K562 (cell line): ENCODE data around the gene PATL2. TPM values are rescaled to one million over a fixed set of nuclear protein-coding genes. Genes with fewer than 3 reads are reported as not detected.
A peak's percentile ranks its signal among the peaks of the same experiment; 100 is the strongest.

Experiments
- ARHGAP35 ChIP-seq: fragments of 450-650 bp; IDR thresholded peaks from 2 replicates; pipeline ENCODE4 v1.6.1; 2018; ENCODE audit not compliant: partially characterized antibody
- ARID1B ChIP-seq: fragments of 450-650 bp; IDR thresholded peaks from 2 replicates; pipeline ENCODE4 v1.6.1; 2016; ENCODE audit warnings: antibody characterized with exemption, mild to moderate bottlenecking, inconsistent platforms
- EP400 ChIP-seq: fragments of 450-650 bp; IDR thresholded peaks from 2 replicates; pipeline ENCODE4 v1.6.1; 2017; ENCODE audit warnings: antibody characterized with exemption, mild to moderate bottlenecking, moderate library complexity
- ETS2 ChIP-seq: IDR thresholded peaks from 2 replicates; pipeline ENCODE4 v1.6.1; 2016; ENCODE audit warnings: borderline replicate concordance, missing genetic modification characterization, mild to moderate bottlenecking, moderate library complexity, missing compliant biosample characterization; ENCODE audit not compliant: poor library complexity, severe bottlenecking
- GATAD2A ChIP-seq: fragments of 450-650 bp; IDR thresholded peaks from 2 replicates; pipeline ENCODE4 v1.6.1; 2017
- HDGF ChIP-seq: fragments of 450-650 bp; IDR thresholded peaks from 2 replicates; pipeline ENCODE4 v1.6.1; 2016
- HLTF ChIP-seq: fragments of 450-650 bp; IDR thresholded peaks from 2 replicates; pipeline ENCODE4 v1.6.1; 2016
- LARP7 ChIP-seq: fragments of 450-650 bp; IDR thresholded peaks from 2 replicates; pipeline ENCODE4 v1.6.1; 2016
- MTA2 ChIP-seq: fragments of 450-650 bp; IDR thresholded peaks from 2 replicates; pipeline ENCODE4 v1.6.1; 2016; ENCODE audit warnings: low read depth
- NCOA4 ChIP-seq: fragments of 450-650 bp; IDR thresholded peaks from 2 replicates; pipeline ENCODE4 v1.6.1; 2018; ENCODE audit warnings: mild to moderate bottlenecking; ENCODE audit not compliant: partially characterized antibody
- PHB2 ChIP-seq: fragments of 450-650 bp; IDR thresholded peaks from 2 replicates; pipeline ENCODE4 v1.6.1; 2017; ENCODE audit warnings: low read depth
- SMARCA5 ChIP-seq: fragments of 450-650 bp; IDR thresholded peaks from 2 replicates; pipeline ENCODE4 v1.6.1; 2016
- SPI1 ChIP-seq: IDR thresholded peaks from 2 replicates; pipeline ENCODE4 v1.6.1; 2011; ENCODE audit warnings: low read depth, low read length, control low read depth, borderline replicate concordance
- TOE1 ChIP-seq, 2 experiments: fragments of 450-650 bp in 1 of 2; sonication (generic) in 1 of 2; formaldehyde crosslinking in 1 of 2; IDR thresholded peaks; 2 replicates each; pipeline versions ENCODE4 v1.7.1 to v1.8.0; 2016 to 2022; ENCODE audit warnings: borderline replicate concordance in 2 of 2, mild to moderate bottlenecking in 2 of 2, antibody characterized with exemption in 1 of 2, inconsistent platforms in 1 of 2, low read depth in 1 of 2, missing genetic modification reagents in 1 of 2, moderate library complexity in 1 of 2
- ZNF589 ChIP-seq: fragments of 200-800 bp; sonication (Bioruptor generic); IDR thresholded peaks from 2 replicates; pipeline ENCODE4 v1.6.1; 2016; ENCODE audit warnings: low read depth, missing genetic modification characterization, missing compliant biosample characterization
- polyA plus RNA-seq, 8 experiments: library from polyadenylated mRNA; depleted of rRNA in 4 of 8; stranded (reverse) in 5 of 8; unstranded in 3 of 8; fragments of >200 nt; fragmentation: Nextera tagmentation in 2 of 8; fragmentation: Illumina TruSeq in 1 of 8; extraction: Ambion mirVana in 2 of 8; extraction: Trizol in 1 of 8; gene quantifications; 2 replicates each; pipeline versions ENCODE4 v1.2.1 to v1.2.3, GENCODE V29; 2011 to 2014; ENCODE audit warnings: inconsistent platforms in 1 of 8, missing spikeins in 1 of 8
- total RNA-seq, 7 experiments: library from RNA; depleted of rRNA in 6 of 7; stranded (reverse); fragments of >200 nt in 6 of 7; fragmentation: Illumina TruSeq in 2 of 7; extraction: Trizol in 2 of 7; gene quantifications; 2 replicates each; pipeline versions ENCODE4 v1.2.1 to v1.2.3, GENCODE V29; 2011 to 2021; ENCODE audit warnings: low replicate concordance in 1 of 7
- TF ChIP-seq, protein P1 (sequence below), 2 experiments: fragments of 450-650 bp; IDR thresholded peaks; 2 replicates each; pipeline ENCODE4 v1.6.1; 2018; ENCODE audit warnings: mild to moderate bottlenecking in 2 of 2, low read depth in 1 of 2; ENCODE audit not compliant: partially characterized antibody in 2 of 2
- TF ChIP-seq, protein P2 (sequence below), 2 experiments: IDR thresholded peaks; 2 replicates each; pipeline ENCODE4 v1.6.1; 2012; ENCODE audit warnings: improper control_type of control experiment in 2 of 2, low read depth in 2 of 2, low read length in 2 of 2, borderline replicate concordance in 1 of 2
- TF ChIP-seq, protein P3 (sequence below): fragments of 450-650 bp; IDR thresholded peaks from 2 replicates; pipeline ENCODE4 v1.6.1; 2016; ENCODE audit warnings: antibody characterized with exemption
- TF ChIP-seq, protein P4 (sequence below): IDR thresholded peaks from 2 replicates; pipeline ENCODE4 v1.6.1; 2016; ENCODE audit warnings: missing genetic modification characterization, missing compliant biosample characterization

Gene PATL2
- total and polyA plus RNA-seq, 9 of the 15 experiments (the other 6 are each of a cell fraction or from before 2014, with no cell fraction given), result 0.42 to 1.1 (median 0.86) TPM

DNA sequence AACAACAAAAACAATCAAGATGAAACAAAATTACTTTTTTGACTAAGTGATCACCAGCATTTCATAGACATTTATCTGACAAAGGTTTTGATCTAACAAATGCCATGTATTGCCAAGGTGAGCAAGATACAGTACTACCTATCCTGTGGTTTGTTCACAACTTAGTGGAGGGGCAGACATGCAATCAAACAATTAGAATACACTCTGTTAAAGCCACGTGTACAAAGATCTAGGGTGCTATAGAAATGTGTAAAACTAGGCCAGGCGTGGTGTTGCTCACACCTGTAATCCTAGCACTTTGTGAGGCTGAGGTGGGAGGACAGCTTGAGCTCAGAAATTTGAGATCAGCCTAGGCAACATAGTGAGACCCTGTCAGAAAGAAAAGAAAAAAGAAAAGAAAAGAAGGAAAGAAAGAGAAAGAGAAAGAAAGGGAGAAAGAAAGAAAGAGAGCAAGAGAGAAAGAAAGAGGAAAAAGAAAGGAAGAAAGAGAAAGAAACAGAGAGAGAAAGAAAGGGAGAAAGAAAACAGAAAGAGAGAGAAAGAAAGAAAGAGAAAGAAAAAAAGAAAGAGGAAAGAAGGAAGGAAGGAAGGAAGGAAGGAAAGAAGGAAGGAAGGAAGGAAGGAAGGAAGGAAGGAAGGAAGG, 23.8 kb upstream of the PATL2 start (continued):
- TF ChIP-seq, protein P1, sequence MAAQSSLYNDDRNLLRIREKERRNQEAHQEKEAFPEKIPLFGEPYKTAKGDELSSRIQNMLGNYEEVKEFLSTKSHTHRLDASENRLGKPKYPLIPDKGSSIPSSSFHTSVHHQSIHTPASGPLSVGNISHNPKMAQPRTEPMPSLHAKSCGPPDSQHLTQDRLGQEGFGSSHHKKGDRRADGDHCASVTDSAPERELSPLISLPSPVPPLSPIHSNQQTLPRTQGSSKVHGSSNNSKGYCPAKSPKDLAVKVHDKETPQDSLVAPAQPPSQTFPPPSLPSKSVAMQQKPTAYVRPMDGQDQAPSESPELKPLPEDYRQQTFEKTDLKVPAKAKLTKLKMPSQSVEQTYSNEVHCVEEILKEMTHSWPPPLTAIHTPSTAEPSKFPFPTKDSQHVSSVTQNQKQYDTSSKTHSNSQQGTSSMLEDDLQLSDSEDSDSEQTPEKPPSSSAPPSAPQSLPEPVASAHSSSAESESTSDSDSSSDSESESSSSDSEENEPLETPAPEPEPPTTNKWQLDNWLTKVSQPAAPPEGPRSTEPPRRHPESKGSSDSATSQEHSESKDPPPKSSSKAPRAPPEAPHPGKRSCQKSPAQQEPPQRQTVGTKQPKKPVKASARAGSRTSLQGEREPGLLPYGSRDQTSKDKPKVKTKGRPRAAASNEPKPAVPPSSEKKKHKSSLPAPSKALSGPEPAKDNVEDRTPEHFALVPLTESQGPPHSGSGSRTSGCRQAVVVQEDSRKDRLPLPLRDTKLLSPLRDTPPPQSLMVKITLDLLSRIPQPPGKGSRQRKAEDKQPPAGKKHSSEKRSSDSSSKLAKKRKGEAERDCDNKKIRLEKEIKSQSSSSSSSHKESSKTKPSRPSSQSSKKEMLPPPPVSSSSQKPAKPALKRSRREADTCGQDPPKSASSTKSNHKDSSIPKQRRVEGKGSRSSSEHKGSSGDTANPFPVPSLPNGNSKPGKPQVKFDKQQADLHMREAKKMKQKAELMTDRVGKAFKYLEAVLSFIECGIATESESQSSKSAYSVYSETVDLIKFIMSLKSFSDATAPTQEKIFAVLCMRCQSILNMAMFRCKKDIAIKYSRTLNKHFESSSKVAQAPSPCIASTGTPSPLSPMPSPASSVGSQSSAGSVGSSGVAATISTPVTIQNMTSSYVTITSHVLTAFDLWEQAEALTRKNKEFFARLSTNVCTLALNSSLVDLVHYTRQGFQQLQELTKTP (IDR thresholded peaks at IDR 0.05; ENCODE audit: low read depth in 1 of 2, partially characterized antibody in 2 of 2), result peak in 1 of 2 experiments; percentile 25
- TF ChIP-seq, protein P2, sequence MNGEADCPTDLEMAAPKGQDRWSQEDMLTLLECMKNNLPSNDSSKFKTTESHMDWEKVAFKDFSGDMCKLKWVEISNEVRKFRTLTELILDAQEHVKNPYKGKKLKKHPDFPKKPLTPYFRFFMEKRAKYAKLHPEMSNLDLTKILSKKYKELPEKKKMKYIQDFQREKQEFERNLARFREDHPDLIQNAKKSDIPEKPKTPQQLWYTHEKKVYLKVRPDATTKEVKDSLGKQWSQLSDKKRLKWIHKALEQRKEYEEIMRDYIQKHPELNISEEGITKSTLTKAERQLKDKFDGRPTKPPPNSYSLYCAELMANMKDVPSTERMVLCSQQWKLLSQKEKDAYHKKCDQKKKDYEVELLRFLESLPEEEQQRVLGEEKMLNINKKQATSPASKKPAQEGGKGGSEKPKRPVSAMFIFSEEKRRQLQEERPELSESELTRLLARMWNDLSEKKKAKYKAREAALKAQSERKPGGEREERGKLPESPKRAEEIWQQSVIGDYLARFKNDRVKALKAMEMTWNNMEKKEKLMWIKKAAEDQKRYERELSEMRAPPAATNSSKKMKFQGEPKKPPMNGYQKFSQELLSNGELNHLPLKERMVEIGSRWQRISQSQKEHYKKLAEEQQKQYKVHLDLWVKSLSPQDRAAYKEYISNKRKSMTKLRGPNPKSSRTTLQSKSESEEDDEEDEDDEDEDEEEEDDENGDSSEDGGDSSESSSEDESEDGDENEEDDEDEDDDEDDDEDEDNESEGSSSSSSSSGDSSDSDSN (IDR thresholded peaks at IDR 0.05; ENCODE audit: borderline replicate concordance in 1 of 2, low read depth in 2 of 2, low read length in 2 of 2), result no peak
- TF ChIP-seq TOE1 (IDR thresholded peaks at IDR 0.05; ENCODE audit: borderline replicate concordance) (peak; percentile 69), TOE1 (CRISPR knock-in tag; IDR thresholded peaks at IDR 0.05; ENCODE audit: borderline replicate concordance, low read depth) (no peak), ARHGAP35 (peak; percentile 47), HDGF (peak; percentile 58; the same call in 1 of the 2 replicates), EP400 (0 out of 2 replicates have a peak, but pooled peaks have one; percentile 51), PHB2 (peak; percentile 44; the same call in 1 of the 2 replicates), SMARCA5 (peak; percentile 75), NCOA4 (peak; percentile 22), ARID1B (no peak), SPI1 (no peak), GATAD2A (0 out of 2 replicates have a peak, but pooled peaks have one; percentile 57), HLTF (peak; percentile 91), LARP7 (peak; percentile 95), MTA2 (peak; percentile 47), ETS2 (tag) (no peak), ZNF589 (CRISPR knock-in tag) (0 out of 2 replicates have a peak, but pooled peaks have one; percentile 30)
- TF ChIP-seq, protein P3, sequence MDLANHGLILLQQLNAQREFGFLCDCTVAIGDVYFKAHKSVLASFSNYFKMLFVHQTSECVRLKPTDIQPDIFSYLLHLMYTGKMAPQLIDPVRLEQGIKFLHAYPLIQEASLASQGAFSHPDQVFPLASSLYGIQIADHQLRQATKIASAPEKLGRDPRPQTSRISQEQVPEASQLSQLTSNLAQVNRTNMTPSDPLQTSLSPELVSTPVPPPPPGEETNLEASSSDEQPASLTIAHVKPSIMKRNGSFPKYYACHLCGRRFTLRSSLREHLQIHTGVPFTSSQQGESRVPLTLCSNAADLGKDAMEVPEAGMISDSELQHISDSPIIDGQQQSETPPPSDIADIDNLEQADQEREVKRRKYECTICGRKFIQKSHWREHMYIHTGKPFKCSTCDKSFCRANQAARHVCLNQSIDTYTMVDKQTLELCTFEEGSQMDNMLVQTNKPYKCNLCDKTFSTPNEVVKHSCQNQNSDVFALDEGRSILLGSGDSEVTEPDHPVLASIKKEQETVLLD, result peak; percentile 65
- TF ChIP-seq, protein P4, sequence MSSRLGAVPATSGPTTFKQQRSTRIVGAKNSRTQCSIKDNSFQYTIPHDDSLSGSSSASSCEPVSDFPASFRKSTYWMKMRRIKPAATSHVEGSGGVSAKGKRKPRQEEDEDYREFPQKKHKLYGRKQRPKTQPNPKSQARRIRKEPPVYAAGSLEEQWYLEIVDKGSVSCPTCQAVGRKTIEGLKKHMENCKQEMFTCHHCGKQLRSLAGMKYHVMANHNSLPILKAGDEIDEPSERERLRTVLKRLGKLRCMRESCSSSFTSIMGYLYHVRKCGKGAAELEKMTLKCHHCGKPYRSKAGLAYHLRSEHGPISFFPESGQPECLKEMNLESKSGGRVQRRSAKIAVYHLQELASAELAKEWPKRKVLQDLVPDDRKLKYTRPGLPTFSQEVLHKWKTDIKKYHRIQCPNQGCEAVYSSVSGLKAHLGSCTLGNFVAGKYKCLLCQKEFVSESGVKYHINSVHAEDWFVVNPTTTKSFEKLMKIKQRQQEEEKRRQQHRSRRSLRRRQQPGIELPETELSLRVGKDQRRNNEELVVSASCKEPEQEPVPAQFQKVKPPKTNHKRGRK (tag), result peak; percentile 99
